Esophagus (tissue), 2 donors: ENCODE measurements around the gene PCDHGC3. TPM values are rescaled to one million over a fixed set of nuclear protein-coding genes. Genes with fewer than 3 reads are reported as not detected.
A peak's percentile ranks its signal among the peaks of the same experiment; 100 is the strongest.

Experiments
- H3K27ac ChIP-seq, 2 donors: one replicate each; pipeline ENCODE4 v1.5.1; 2013; ENCODE audit warnings: low read depth in 2 of 2, mild to moderate bottlenecking in 2 of 2, inconsistent platforms in 1 of 2, low read length in 1 of 2, moderate library complexity in 1 of 2
- H3K27me3 ChIP-seq, 2 donors: one replicate each; pipeline ENCODE4 v1.6.1; 2013; ENCODE audit warnings: low read length in 2 of 2, control low read depth in 1 of 2, mild to moderate bottlenecking in 1 of 2; ENCODE audit not compliant: insufficient read depth in 2 of 2, control insufficient read depth in 1 of 2
- H3K36me3 ChIP-seq, 2 donors: one replicate each; pipeline ENCODE4 v1.6.1; 2013; ENCODE audit warnings: low read length in 1 of 2; ENCODE audit not compliant: control insufficient read depth in 2 of 2, insufficient read depth in 2 of 2
- H3K4me1 ChIP-seq, 2 donors: one replicate each; pipeline ENCODE4 v1.6.1; 2013; ENCODE audit warnings: low read length in 1 of 2; ENCODE audit not compliant: control insufficient read depth in 2 of 2, insufficient read depth in 2 of 2
- H3K4me3 ChIP-seq, 2 donors: one replicate each; pipeline ENCODE4 v1.5.1; 2013; ENCODE audit warnings: low read length in 2 of 2, mild to moderate bottlenecking in 2 of 2, low read depth in 1 of 2, moderate library complexity in 1 of 2
- H3K9me3 ChIP-seq, 2 donors: one replicate each; pipeline ENCODE4 v1.6.1; 2013; ENCODE audit warnings: mild to moderate bottlenecking in 2 of 2, low read depth in 1 of 2, low read length in 1 of 2, moderate library complexity in 1 of 2; ENCODE audit not compliant: control insufficient read depth in 2 of 2, insufficient read depth in 1 of 2
- WGBS, 2 donors: extraction: QIAGEN DNeasy Blood & Tissue Kit; methylation state at CpG; one replicate each; pipeline ENCODE4 v1.1.7; 2013; 5-methylcytosine and 5-hydroxymethylcytosine counted together
- polyA plus RNA-seq, 2 donors: library from polyadenylated mRNA; stranded (reverse); fragments of 200-250 nt; gene quantifications; one replicate each; pipeline ENCODE4 v1.2.3, GENCODE V29; 2013
- donor health status: healthy with polysubstance abuse.
- donor health status: Bipolar disorder and iron deficiency.

PCDHGC3 gene
- polyA plus RNA-seq, 2 donors = 25.8 to 32.1 TPM

DNA sequence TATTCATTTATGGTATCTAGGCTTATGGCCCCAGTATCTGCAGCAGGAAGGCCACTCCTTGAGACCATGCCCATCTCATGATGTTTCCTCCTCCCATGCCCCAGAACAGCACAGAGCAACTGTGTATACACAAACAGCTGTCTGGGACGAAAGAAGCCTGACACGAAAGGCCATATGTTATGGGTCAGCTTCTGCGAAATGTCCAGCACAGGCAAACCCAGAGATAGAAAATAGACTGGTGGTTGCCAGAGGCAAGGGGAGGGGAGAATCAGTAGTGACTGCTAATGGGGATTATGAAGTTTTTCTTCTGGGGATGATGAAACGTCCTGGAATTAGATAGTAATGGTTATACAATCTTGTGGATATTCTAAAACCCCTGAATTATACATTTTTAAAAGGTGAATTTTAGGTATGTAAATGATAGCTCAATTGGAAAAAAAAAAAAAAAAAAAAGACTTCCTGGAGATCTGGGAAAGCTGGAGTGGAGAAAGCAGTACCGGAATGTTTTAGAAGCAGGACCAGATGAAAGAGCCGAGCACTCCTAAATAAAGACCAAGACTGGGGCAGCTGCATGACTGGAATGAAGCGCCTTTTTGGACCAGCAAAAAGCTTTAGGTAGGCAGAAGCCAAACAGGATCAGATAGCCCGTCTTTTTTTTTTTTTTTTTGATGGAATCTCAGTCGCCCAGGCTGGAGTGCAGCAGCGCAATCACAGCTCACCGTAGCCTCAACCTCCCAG lies 42.3 kb downstream of the PCDHGC3 start:
- 82% methylated on average over 11 of the region's 11 CpGs for WGBS, 2 donors
- peaks cover 7 to 19% of the 10 kb centered on the region in 2 donors for H3K36me3 ChIP-seq
- no peaks in the 10 kb centered on the region for H3K9me3 ChIP-seq
- H3K27ac ChIP-seq = peak overlapping the region in 1 of 2 donors; percentile 81
- no peaks in the 10 kb centered on the region for H3K27me3 ChIP-seq
- peaks cover 17% of the 10 kb centered on the region in 2 donors for H3K4me1 ChIP-seq
- H3K4me3 ChIP-seq = no peak overlapping the region

GRCh38 chr5:141518618-141519015 lies 42.9 kb downstream of the PCDHGC3 start:
- H3K27ac ChIP-seq = peak overlapping the region in 1 of 2 donors; percentile 81
- peaks cover 7 to 19% of the 10 kb centered on the region in 2 donors for H3K36me3 ChIP-seq
- no peak overlapping the region for H3K4me3 ChIP-seq
- H3K4me1 ChIP-seq = peaks cover 14% of the 10 kb centered on the region in 2 donors
- no peaks in the 10 kb centered on the region for H3K9me3 ChIP-seq
- H3K27me3 ChIP-seq = no peaks in the 10 kb centered on the region
- WGBS, 2 donors = 78 to 87% methylated on average over 1 of the region's 1 CpG

- H3K9me3 ChIP-seq = no peaks in the 10 kb centered on the region
- peaks cover 5 to 9% of the 10 kb centered on the region in 2 donors for H3K4me1 ChIP-seq
- H3K36me3 ChIP-seq = peaks cover 7 to 23% of the 10 kb centered on the region in 2 donors
- peak overlapping the region; percentile 92 for H3K27ac ChIP-seq
- no peaks in the 10 kb centered on the region for H3K27me3 ChIP-seq
- H3K4me3 ChIP-seq = no peak overlapping the region
- 78% methylated on average over 3 of the region's 3 CpGs for WGBS, 2 donors
Measured at GRCh38 chr5:141519605-141520565, 44.1 kb downstream of the PCDHGC3 start.

DNA sequence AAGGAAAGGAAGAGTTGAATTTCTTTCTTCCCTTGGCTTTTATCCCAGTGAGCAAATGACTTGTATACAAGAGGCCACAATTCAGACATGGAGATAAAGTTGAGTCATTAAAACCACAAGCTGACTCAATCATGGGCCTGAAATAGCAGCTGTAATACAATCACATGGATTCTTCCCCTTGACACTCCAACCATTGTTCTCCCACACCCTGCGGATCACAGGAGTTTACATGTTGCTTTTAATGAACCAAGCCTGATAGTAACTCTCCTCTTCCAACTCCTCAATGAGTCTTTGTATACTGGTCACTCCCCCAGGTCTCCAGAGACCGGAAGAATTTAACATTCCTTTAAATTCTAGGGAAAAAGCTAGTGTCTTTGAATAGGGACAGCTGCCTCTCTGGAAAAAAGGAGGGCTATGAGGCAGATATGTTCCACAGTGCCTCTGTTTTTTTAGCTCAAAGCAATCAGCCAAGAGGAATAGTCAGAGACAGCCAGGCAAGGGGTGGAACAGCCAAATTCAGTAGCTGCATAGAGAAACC lies 45.5 kb downstream of the PCDHGC3 start:
- no peaks in the 10 kb centered on the region for H3K9me3 ChIP-seq
- H3K36me3 ChIP-seq = peaks cover 13 to 23% of the 10 kb centered on the region in 2 donors

DNA sequence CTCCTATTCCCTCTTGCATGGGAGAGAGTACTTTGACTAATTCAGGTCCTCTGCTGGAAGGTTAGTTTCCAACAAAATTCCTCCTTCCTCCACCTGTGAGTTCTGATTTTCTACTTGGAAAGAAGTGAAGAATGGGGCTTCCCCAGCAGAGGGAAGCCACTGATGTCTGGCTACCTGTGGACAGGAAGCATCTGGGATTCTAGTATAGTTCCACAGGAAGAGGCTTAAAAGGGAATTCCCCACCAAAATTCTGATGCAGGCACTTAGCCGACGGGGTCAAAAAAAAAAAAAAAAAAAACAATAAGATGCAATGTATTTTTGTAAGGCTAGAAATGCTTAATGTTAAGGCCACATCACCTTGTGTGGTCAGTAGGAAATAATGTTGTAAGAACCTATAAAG lies 46.5 kb downstream of the PCDHGC3 start:
- peak overlapping the region; percentile 63 to 82 for H3K27ac ChIP-seq
- peaks cover 0 to 2% of the 10 kb centered on the region in 2 donors for H3K4me1 ChIP-seq
- no peaks in the 10 kb centered on the region for H3K27me3 ChIP-seq
- no peak overlapping the region for H3K4me3 ChIP-seq
- peaks cover 6 to 20% of the 10 kb centered on the region in 2 donors for H3K36me3 ChIP-seq
- H3K9me3 ChIP-seq = no peaks in the 10 kb centered on the region
- 50 to 63% methylated on average over 2 of the region's 2 CpGs for WGBS, 2 donors

More for the DNA sequence above, 45.5 kb downstream of the PCDHGC3 start:
- Histone ChIP-seq H3K27me3 (no peaks in the 10 kb centered on the region), H3K4me1 (peaks cover 0 to 2% of the 10 kb centered on the region in 2 donors), H3K4me3 (no peak overlapping the region), H3K27ac (peak overlapping the region; percentile 82 to 90)
- WGBS, 2 donors = 22 to 44% methylated on average over 2 of the region's 2 CpGs

DNA sequence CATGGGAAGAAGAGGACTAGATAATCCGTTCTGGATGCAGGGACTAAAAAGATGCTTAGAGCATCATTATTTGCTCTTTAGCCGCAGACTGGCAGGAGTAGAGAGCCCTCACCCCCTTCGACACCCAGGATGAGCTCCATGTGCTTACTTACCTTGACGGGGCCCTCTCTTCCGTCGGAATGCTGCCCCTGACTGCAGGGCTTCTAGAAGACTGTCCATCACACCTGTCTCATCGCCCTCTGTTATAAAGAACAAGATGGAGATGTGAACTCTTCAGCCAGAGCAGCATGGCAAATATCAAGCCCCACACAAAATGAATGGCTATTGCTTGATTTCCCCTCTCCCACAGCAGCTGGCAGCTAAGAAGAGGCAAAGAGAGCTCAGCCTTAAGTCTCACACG lies 48.2 kb downstream of the PCDHGC3 start:
- Histone ChIP-seq H3K27me3 (no peaks in the 10 kb centered on the region), H3K9me3 (no peaks in the 10 kb centered on the region), H3K36me3 (peaks cover 6 to 18% of the 10 kb centered on the region in 2 donors), H3K27ac (no peak overlapping the region), H3K4me1 (peaks cover 0 to 5% of the 10 kb centered on the region in 2 donors), H3K4me3 (no peak overlapping the region)
- WGBS, 2 donors = 88 to 89% methylated on average over 8 of the region's 8 CpGs

DNA sequence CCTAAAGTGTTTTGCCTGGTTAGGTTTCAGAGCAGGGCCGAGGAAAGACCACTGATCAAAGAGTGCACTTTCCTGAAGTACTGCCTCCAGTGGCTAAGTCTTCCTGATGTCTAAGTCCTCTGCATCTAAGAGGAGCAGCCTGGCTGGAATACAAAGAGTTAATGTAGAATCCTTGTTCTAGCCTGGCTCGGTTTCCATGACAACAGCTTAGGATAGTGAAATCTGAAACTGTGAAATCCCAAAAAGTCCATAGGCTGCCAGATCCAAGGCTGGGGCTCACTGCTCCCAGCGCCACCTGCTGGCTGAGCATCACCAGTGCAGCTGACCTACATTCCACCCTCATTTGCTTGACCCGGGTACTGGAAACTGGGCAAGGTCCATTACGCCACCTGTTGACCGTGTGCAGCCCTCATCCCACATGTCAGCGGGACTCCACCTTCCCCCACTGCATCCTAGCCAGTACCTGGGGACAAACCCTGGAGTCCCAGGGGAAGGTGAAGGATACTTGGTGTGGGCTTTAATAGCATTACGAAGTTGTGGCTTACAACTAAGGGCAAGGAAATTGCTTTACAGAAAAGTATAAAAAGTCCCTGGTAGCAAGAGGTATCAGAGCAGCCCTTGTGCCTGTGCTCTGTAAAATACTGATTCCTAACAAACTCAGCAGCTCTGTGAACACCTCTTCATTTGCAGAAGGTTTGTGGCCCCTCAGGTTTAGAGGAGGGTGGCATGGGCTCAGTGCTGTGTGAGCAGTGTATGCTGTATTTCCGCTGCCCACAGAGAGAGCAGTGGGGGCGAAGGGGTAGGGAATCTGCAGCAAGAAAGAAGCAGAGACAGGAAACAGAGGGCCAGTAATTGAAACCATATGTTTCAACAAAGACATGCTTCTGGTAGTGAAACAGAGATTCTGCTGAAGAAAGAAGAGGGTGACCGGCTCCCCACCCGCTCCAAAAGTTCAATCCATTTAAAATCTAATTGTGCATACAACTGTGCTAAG lies 49.1 kb downstream of the PCDHGC3 start:
- no peaks in the 10 kb centered on the region for H3K9me3 ChIP-seq
- H3K4me3 ChIP-seq = no peak overlapping the region
- H3K4me1 ChIP-seq = peaks cover 0 to 5% of the 10 kb centered on the region in 2 donors
- H3K36me3 ChIP-seq = peaks cover 6 to 19% of the 10 kb centered on the region in 2 donors
- peak overlapping the region; percentile 44 to 58 for H3K27ac ChIP-seq
- no peaks in the 10 kb centered on the region for H3K27me3 ChIP-seq
- WGBS, 2 donors = 34 to 38% methylated on average over 12 of the region's 12 CpGs

DNA sequence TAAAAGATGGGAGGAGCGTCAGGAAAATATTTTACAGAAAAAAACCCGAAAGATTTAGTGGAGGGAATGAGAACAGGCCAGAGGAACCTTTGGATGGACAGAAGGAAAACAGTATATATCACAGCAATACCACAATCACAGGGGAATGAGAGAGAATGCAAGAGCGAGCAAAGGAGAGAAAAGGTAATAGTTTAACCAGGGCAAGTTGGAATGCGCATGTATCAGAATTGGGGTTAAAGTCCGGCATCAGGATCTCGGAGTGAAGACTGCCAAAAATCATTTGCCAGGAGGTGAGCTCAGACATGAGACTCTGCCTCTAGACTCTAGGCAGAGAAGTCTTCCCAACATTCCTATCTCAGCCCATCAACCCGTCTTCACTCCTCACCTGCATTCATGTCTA lies 49.9 kb downstream of the PCDHGC3 start:
- H3K36me3 ChIP-seq = peaks cover 6 to 19% of the 10 kb centered on the region in 2 donors
- WGBS, 2 donors = 62 to 73% methylated on average over 7 of the region's 7 CpGs

More for the DNA sequence above, 49.9 kb downstream of the PCDHGC3 start:
- Histone ChIP-seq H3K27me3 (no peaks in the 10 kb centered on the region), H3K4me1 (peaks cover 0 to 5% of the 10 kb centered on the region in 2 donors), H3K4me3 (no peak overlapping the region), H3K27ac (peak overlapping the region in 1 of 2 donors; percentile 24), H3K9me3 (no peaks in the 10 kb centered on the region)
